Epithelial cell of esophagus (primary cell): ENCODE measurements around the gene TMEM169.

Experiments
- DNase-seq: peaks from one replicate; pipeline ENCODE4 v3.0.0; 2010; ENCODE audit warnings: low read depth
- H3K4me3 ChIP-seq: 2 replicates; pipeline ENCODE4 v1.5.1; 2011; ENCODE audit warnings: mild to moderate bottlenecking, low read length, control low read depth
- TF ChIP-seq, protein P1 (sequence below): IDR thresholded peaks from 2 replicates; pipeline ENCODE4 v1.5.1; 2011; ENCODE audit warnings: low read depth, mild to moderate bottlenecking, low read length, control low read depth, inconsistent platforms; ENCODE audit not compliant: insufficient read depth; ENCODE audit errors: missing control alignments

TMEM169 gene

GRCh38 chr2:216086207-216086893 lies 4.6 kb downstream of the TMEM169 start:
- no peak overlapping the region for H3K4me3 ChIP-seq
- DNase-seq, result no peak
- TF ChIP-seq, protein P1, sequence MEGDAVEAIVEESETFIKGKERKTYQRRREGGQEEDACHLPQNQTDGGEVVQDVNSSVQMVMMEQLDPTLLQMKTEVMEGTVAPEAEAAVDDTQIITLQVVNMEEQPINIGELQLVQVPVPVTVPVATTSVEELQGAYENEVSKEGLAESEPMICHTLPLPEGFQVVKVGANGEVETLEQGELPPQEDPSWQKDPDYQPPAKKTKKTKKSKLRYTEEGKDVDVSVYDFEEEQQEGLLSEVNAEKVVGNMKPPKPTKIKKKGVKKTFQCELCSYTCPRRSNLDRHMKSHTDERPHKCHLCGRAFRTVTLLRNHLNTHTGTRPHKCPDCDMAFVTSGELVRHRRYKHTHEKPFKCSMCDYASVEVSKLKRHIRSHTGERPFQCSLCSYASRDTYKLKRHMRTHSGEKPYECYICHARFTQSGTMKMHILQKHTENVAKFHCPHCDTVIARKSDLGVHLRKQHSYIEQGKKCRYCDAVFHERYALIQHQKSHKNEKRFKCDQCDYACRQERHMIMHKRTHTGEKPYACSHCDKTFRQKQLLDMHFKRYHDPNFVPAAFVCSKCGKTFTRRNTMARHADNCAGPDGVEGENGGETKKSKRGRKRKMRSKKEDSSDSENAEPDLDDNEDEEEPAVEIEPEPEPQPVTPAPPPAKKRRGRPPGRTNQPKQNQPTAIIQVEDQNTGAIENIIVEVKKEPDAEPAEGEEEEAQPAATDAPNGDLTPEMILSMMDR, result no peak

- no peak overlapping the region for H3K4me3 ChIP-seq
- peak; percentile 31 for DNase-seq
- TF ChIP-seq, protein P1, result no peak
Measured at GRCh38 chr2:216090369-216090786, 8.7 kb downstream of the TMEM169 start.

GRCh38 chr2:216092646-216093045 lies 10.9 kb downstream of the TMEM169 start:
- H3K4me3 ChIP-seq, result no peak overlapping the region
- DNase-seq, result no peak
- TF ChIP-seq, protein P1, result no peak

- no peak overlapping the region for H3K4me3 ChIP-seq
- TF ChIP-seq, protein P1, result no peak
- no peak for DNase-seq
Measured at GRCh38 chr2:216094701-216095100, 13.0 kb downstream of the TMEM169 start.

DNA sequence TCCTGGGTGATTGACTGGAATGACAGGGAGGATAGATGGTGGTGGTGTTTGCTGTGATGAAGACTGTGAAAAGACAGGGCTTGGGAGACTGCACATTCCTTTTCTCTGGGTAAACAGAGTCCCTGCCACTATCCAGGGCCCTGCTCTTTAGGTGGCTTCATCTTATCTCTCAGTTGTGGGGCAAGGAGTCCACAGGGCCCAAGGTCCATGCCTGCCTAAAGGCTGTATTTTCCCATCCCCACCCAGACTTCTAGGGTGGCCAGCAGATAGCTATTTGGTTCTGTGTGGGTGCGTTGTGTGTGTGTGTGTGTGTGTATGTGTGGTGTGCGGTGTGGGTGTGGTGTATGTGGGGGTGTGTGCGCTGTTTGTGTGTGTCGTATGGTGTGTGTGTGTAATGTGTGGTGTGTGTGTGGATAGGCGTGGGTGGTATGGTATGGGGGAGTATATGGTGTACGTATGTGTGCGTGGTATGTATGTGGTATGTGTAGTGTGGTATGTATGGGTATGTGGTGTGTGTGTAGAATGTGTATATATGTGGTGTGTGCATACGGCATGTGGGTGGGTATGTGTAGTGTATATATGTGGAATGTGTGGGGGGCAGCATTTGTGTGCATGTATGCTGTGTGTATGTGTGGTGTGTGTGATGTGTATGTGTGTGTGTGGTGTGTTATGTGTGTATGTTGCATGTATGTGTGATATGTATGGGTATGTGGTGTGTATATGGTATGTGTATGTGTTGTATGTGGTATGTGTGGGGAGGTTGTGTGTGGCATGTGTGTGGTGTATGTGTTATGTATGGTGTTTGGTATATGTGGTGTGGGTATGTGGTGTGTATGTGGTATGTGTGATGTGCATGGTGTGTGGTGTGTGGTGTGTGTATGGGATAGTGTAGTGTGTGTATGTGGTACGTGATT lies 17.0 kb downstream of the TMEM169 start:
- TF ChIP-seq, protein P1, result no peak
- DNase-seq, result no peak
- no peak overlapping the region for H3K4me3 ChIP-seq

GRCh38 chr2:216101109-216101508 lies 19.4 kb downstream of the TMEM169 start:
- TF ChIP-seq, protein P1, result no peak
- H3K4me3 ChIP-seq, result no peak overlapping the region
- no peak for DNase-seq
